CD14-positive monocyte (primary cell): ENCODE measurements around the gene ZNF385C. TPM values are rescaled to one million over a fixed set of nuclear protein-coding genes. Genes with fewer than 3 reads are reported as not detected.
A peak's percentile ranks its signal among the peaks of the same experiment; 100 is the strongest.

Experiments used
- DNase-seq, 3 donors: peaks; one replicate each; pipeline ENCODE4 v3.0.0-alpha.2; 2011 to 2022
- H2AFZ ChIP-seq: 2 replicates; pipeline ENCODE4 v1.6.0; 2012; ENCODE audit warnings: mild to moderate bottlenecking, low read depth, low read length, inconsistent platforms; ENCODE audit not compliant: insufficient read depth, poor library complexity, severe bottlenecking
- H3K27ac ChIP-seq, 2 donors: 1 replicate in 1 of 2; 2 replicates in 1 of 2; pipeline ENCODE4 v1.5.1; 2012 to 2013; ENCODE audit warnings: low read length in 2 of 2, control low read depth in 1 of 2, inconsistent platforms in 1 of 2, low read depth in 1 of 2, mild to moderate bottlenecking in 1 of 2
- H3K27me3 ChIP-seq, 2 donors: one replicate each; pipeline versions ENCODE4 v1.6.0 to v1.6.1; 2011 to 2013; ENCODE audit warnings: low read length in 2 of 2; ENCODE audit not compliant: control insufficient read depth in 2 of 2, insufficient read depth in 2 of 2
- H3K36me3 ChIP-seq, 2 donors: replicated peaks in 1 of 2; 1 replicate in 1 of 2; 2 replicates in 1 of 2; pipeline versions ENCODE4 v1.5.1 to v1.6.1; 2012 to 2013; ENCODE audit warnings: low read length in 2 of 2, control low read depth in 1 of 2, inconsistent platforms in 1 of 2, mild to moderate bottlenecking in 1 of 2; ENCODE audit not compliant: insufficient read depth in 2 of 2, control insufficient read depth in 1 of 2
- H3K4me1 ChIP-seq, 2 donors: 1 replicate in 1 of 2; 2 replicates in 1 of 2; pipeline versions ENCODE4 v1.5.1 to v1.6.1; 2012 to 2013; ENCODE audit warnings: low read length in 2 of 2, control low read depth in 1 of 2, inconsistent platforms in 1 of 2, mild to moderate bottlenecking in 1 of 2, moderate library complexity in 1 of 2; ENCODE audit not compliant: insufficient read depth in 2 of 2, control insufficient read depth in 1 of 2
- H3K4me2 ChIP-seq: replicated peaks from 2 replicates; pipeline ENCODE3; 2012; ENCODE audit warnings: low read length, moderate library complexity, mild to moderate bottlenecking; ENCODE audit not compliant: poor library complexity, severe bottlenecking; ENCODE audit errors: extremely low read depth
- H3K4me3 ChIP-seq, 3 experiments: fragments of 200-600 bp in 1 of 3; sonication (generic) in 1 of 3; replicated peaks in 1 of 3; 1 replicate in 2 of 3; 2 replicates in 1 of 3; pipeline ENCODE4 v1.5.1; 2011 to 2013; ENCODE audit warnings: low read length in 3 of 3, mild to moderate bottlenecking in 3 of 3, control low read depth in 2 of 3, low read depth in 2 of 3, inconsistent platforms in 1 of 3, moderate library complexity in 1 of 3
- H3K79me2 ChIP-seq: 2 replicates; pipeline ENCODE4 v1.6.0; 2012; ENCODE audit warnings: mild to moderate bottlenecking, control low read depth, inconsistent platforms, low read length, moderate library complexity; ENCODE audit not compliant: insufficient read depth
- H3K9ac ChIP-seq: 2 replicates; pipeline ENCODE4 v1.6.0; 2017; ENCODE audit warnings: low read length, mild to moderate bottlenecking; ENCODE audit not compliant: insufficient read depth, poor library complexity, severe bottlenecking
- H3K9me3 ChIP-seq, 2 donors: replicated peaks in 1 of 2; 1 replicate in 1 of 2; 2 replicates in 1 of 2; pipeline versions ENCODE4 v1.5.1 to v1.6.1; 2012 to 2013; ENCODE audit warnings: low read length in 2 of 2, control low read depth in 1 of 2; ENCODE audit not compliant: control insufficient read depth in 1 of 2, insufficient read depth in 1 of 2
- H4K20me1 ChIP-seq: 2 replicates; pipeline ENCODE4 v1.6.0; 2012; ENCODE audit warnings: mild to moderate bottlenecking, low read length, control low read depth, moderate library complexity; ENCODE audit not compliant: insufficient read depth
- H3K27ac Mint-ChIP-seq, 7 donors: one replicate each; pipeline ENCODE4 v1.8.0; 2020; ENCODE audit warnings: mild to moderate bottlenecking in 7 of 7, mixed read lengths in 7 of 7, moderate library complexity in 6 of 7, inconsistent platforms in 2 of 7
- H3K27me3 Mint-ChIP-seq, 3 donors: one replicate each; pipeline ENCODE4 v1.8.0; 2021 to 2022; ENCODE audit warnings: low read depth in 3 of 3, mild to moderate bottlenecking in 3 of 3, mixed read lengths in 3 of 3, moderate library complexity in 3 of 3, inconsistent platforms in 1 of 3
- H3K36me3 Mint-ChIP-seq, 2 donors: one replicate each; pipeline ENCODE4 v1.8.0; 2020; ENCODE audit warnings: mixed read lengths in 2 of 2, inconsistent platforms in 1 of 2, mild to moderate bottlenecking in 1 of 2
- H3K4me1 Mint-ChIP-seq: one replicate; pipeline ENCODE4 v1.8.0; 2020; ENCODE audit warnings: mild to moderate bottlenecking, mixed read lengths
- H3K4me3 Mint-ChIP-seq, 2 donors: one replicate each; pipeline ENCODE4 v1.8.0; 2020; ENCODE audit warnings: mild to moderate bottlenecking in 2 of 2, mixed read lengths in 2 of 2, moderate library complexity in 1 of 2
- H3K9me3 Mint-ChIP-seq, 7 donors: one replicate each; pipeline ENCODE4 v1.8.0; 2020 to 2022; ENCODE audit warnings: mixed read lengths in 7 of 7, mild to moderate bottlenecking in 6 of 7, moderate library complexity in 6 of 7, inconsistent platforms in 2 of 7
- CTCF ChIP-seq: fragments of 200-600 bp; IDR thresholded peaks from one replicate; pipeline ENCODE4 v1.8.0; 2022; ENCODE audit warnings: antibody characterized with exemption, mild to moderate bottlenecking
- WGBS: methylation state at CpG from one replicate; pipeline ENCODE4 v1.1.5; 2013; ENCODE audit warnings: missing lambda C conversion rate; ENCODE audit not compliant: insufficient coverage; 5-methylcytosine and 5-hydroxymethylcytosine counted together
- intact Hi-C, 2 donors: fragments of 100-400 bp; cut with micrococcal nuclease; formaldehyde crosslinking; loops; one replicate each; pipeline versions ENCODE4 v1.15.0 to v1.15.1; 2023
- polyA plus RNA-seq, 3 donors: library from polyadenylated mRNA; depleted of rRNA in 1 of 3; unstranded in 2 of 3; stranded (reverse) in 1 of 3; fragments of 300-500 nt in 2 of 3; fragments of >200 nt in 1 of 3; fragmentation: Illumina TruSeq in 2 of 3; gene quantifications; 1 replicate in 2 of 3; 2 replicates in 1 of 3; pipeline ENCODE4 v1.2.3, GENCODE V29; 2012 to 2021

Gene ZNF385C
- polyA plus RNA-seq, 3 donors, result 0.09 to 0.55 TPM; not detected in 1

GRCh38 chr17:42117397-42118125 is 19.3 kb upstream of the ZNF385C start:
- Histone ChIP-seq H3K9ac (no peak overlapping the region), H3K79me2 (no peaks in the 10 kb centered on the region), H4K20me1 (no peaks in the 10 kb centered on the region), H3K9me3 (no peaks in the 10 kb centered on the region), H3K4me3 (no peak overlapping the region), H3K4me2 (no peak overlapping the region), H3K36me3 (peaks cover 0 to 2% of the 10 kb centered on the region in 2 donors), H3K27me3 (no peaks in the 10 kb centered on the region), H3K4me1 (peaks cover 17 to 25% of the 10 kb centered on the region in 2 donors), H3K27ac (no peak overlapping the region), H2AFZ (no peak overlapping the region)
- Mint-ChIP-seq H3K27ac (peak overlapping the region in 1 of 7 donors; percentile 46), H3K9me3 (no peaks in the 10 kb centered on the region), H3K27me3 (no peaks in the 10 kb centered on the region), H3K4me3 (no peak overlapping the region), H3K4me1 (peaks cover 30% of the 10 kb centered on the region), H3K36me3 (peaks cover 19 to 27% of the 10 kb centered on the region in 2 donors)
- intact Hi-C loops, result loop anchor here (2.0 to 5.0 kb wide), 3 partner anchors 90 to 155 kb away; no protein-coding TSS in a partner anchor
- DNase-seq, result no peak
- 91% methylated on average over 29 of the region's 30 CpGs for WGBS
- TF ChIP-seq CTCF, result no peak

GRCh38 chr17:42116705-42117396 is 18.6 kb upstream of the ZNF385C start:
- Histone ChIP-seq H3K4me3 (no peak overlapping the region), H3K4me1 (peaks cover 21 to 28% of the 10 kb centered on the region in 2 donors), H3K9ac (no peak overlapping the region), H3K4me2 (no peak overlapping the region), H3K36me3 (no peaks in the 10 kb centered on the region), H4K20me1 (no peaks in the 10 kb centered on the region), H3K27ac (no peak overlapping the region), H2AFZ (no peak overlapping the region), H3K27me3 (no peaks in the 10 kb centered on the region), H3K79me2 (no peaks in the 10 kb centered on the region), H3K9me3 (no peaks in the 10 kb centered on the region)
- H3K4me3 Mint-ChIP-seq, result no peak overlapping the region
- peak; percentile 69 to 81 (median 79) for DNase-seq
- no peaks in the 10 kb centered on the region for H3K27me3 Mint-ChIP-seq
- no peaks in the 10 kb centered on the region for H3K9me3 Mint-ChIP-seq
- peaks cover 19 to 24% of the 10 kb centered on the region in 2 donors for H3K36me3 Mint-ChIP-seq
- H3K4me1 Mint-ChIP-seq, result peaks cover 34% of the 10 kb centered on the region
- 52% methylated on average over 17 of the region's 18 CpGs for whole genome bisulfite sequencing
- peak; percentile 86 for TF ChIP-seq CTCF
- H3K27ac Mint-ChIP-seq, result no peak overlapping the region
- intact Hi-C loops, result loop anchor here (1.0 to 5.0 kb wide), 4 partner anchors 90 to 154 kb away; no protein-coding TSS in a partner anchor
